Mucosa of descending colon (tissue), 3 donors: ENCODE measurements around the gene MRPL4. TPM values are rescaled to one million over a fixed set of nuclear protein-coding genes. Genes with fewer than 3 reads are reported as not detected.

Experiments
- ATAC-seq: fragments of 200-7000 bp; cut with Tn5 transposase; one replicate; pipeline ENCODE4 v1.9.1; 2020; ENCODE audit warnings: mild to moderate bottlenecking, moderate library complexity
- DNase-seq, 3 donors: peaks; one replicate each; pipeline ENCODE4 v3.0.0-alpha.2; 2020
- H3K36me3 ChIP-seq: fragments of 200-600 bp; one replicate; pipeline ENCODE4 v1.8.0; 2021; ENCODE audit warnings: low read depth, mild to moderate bottlenecking
- H3K4me1 ChIP-seq: fragments of 200-600 bp; one replicate; pipeline ENCODE4 v1.8.0; 2021; ENCODE audit warnings: low read depth, mild to moderate bottlenecking
- H3K4me3 ChIP-seq: fragments of 200-600 bp; one replicate; pipeline ENCODE4 v1.8.0; 2021; ENCODE audit warnings: mild to moderate bottlenecking
- H3K9me3 ChIP-seq: fragments of 200-600 bp; one replicate; pipeline ENCODE4 v1.8.0; 2021; ENCODE audit warnings: mild to moderate bottlenecking
- CTCF ChIP-seq: fragments of 200-600 bp; IDR thresholded peaks from one replicate; pipeline ENCODE4 v1.8.0; 2022; ENCODE audit warnings: antibody characterized with exemption, mild to moderate bottlenecking
- intact Hi-C, 2 donors: fragments of 100-400 bp; cut with DNase I in 1 of 2; cut with micrococcal nuclease in 1 of 2; formaldehyde crosslinking; loops; one replicate each; pipeline versions ENCODE4 v1.11.0 to v1.11.1; 2022; cut with DNase I, micrococcal nuclease
- total RNA-seq, 3 donors: library from RNA; stranded (reverse); fragmentation: NEBNext Ultra II Directional in 2 of 3; extraction: Animal tissue kit (Norgen Biotek cat#: 25700) in 2 of 3; gene quantifications; one replicate each; pipeline versions ENCODE4 v1.2.1 to v1.2.4, GENCODE V29; 2021 to 2023
- donor health status: DM: no; HTN: no; CAD: no; lungs with moderate emphysema.
- donor health status: DM: no; HTN: no; CAD: no.
- donor health status: DM: no; HTN: yes; CAD: no.

Gene MRPL4
- total RNA-seq, 3 donors from 2014 or later, result 47.5 to 65.5 (median 49.6) TPM

GRCh38 chr19:10289167-10289835 lies 37.3 kb downstream of the MRPL4 start:
- Histone ChIP-seq H3K36me3 (no peaks in the 10 kb centered on the region), H3K4me1 (peaks cover 59% of the 10 kb centered on the region), H3K9me3 (no peaks in the 10 kb centered on the region), H3K4me3 (no peak overlapping the region)
- DNase-seq, result peak; percentile 45 to 68 (median 59)
- intact Hi-C loops, result no loop called here
- TF ChIP-seq CTCF, result no peak
- ATAC-seq, result peak; percentile 9

- no peak for TF ChIP-seq CTCF
- no peak for ATAC-seq
- intact Hi-C loops, result no loop called here
- Histone ChIP-seq H3K4me3 (no peak within 1 kb of the TSS), H3K36me3 (no peaks in the 10 kb centered on the region), H3K9me3 (no peaks in the 10 kb centered on the region), H3K4me1 (peaks cover 60% of the 10 kb centered on the region)
- DNase-seq, result peak in 1 of 3 donors; percentile 59
These were observed 37.9 kb downstream of the MRPL4 start, which contains the start of gene ICAM5 for GRCh38 chr19:10289836-10290356. Gene ICAM5, plus strand, starts transcription at chr19:10289952. Its CDS starts 92 bp downstream, at chr19:10290044.

GRCh38 chr19:10290357-10290875 lies 38.4 kb downstream of the MRPL4 start:
- H3K4me1 ChIP-seq, result peaks cover 65% of the 10 kb centered on the region
- no peak for ATAC-seq
- no peak for DNase-seq
- intact Hi-C loops, result no loop called here
- H3K9me3 ChIP-seq, result no peaks in the 10 kb centered on the region
- H3K4me3 ChIP-seq, result no peak overlapping the region
- H3K36me3 ChIP-seq, result no peaks in the 10 kb centered on the region
- TF ChIP-seq CTCF, result no peak

- Histone ChIP-seq H3K4me3 (no peak overlapping the region), H3K4me1 (peaks cover 70% of the 10 kb centered on the region), H3K36me3 (no peaks in the 10 kb centered on the region), H3K9me3 (no peaks in the 10 kb centered on the region)
- intact Hi-C loops, result no loop called here
- peak; percentile 30 for ATAC-seq
- no peak for TF ChIP-seq CTCF
- DNase-seq, result peak; percentile 66 to 86 (median 73)
These were observed 39.0 kb downstream of the MRPL4 start for GRCh38 chr19:10290876-10291553.

GRCh38 chr19:10291554-10292205 lies 39.7 kb downstream of the MRPL4 start:
- Histone ChIP-seq H3K4me3 (no peak overlapping the region), H3K36me3 (no peaks in the 10 kb centered on the region), H3K9me3 (no peaks in the 10 kb centered on the region), H3K4me1 (peaks cover 75% of the 10 kb centered on the region)
- TF ChIP-seq CTCF, result no peak
- intact Hi-C loops, result no loop called here
- peak; percentile 1 for ATAC-seq
- DNase-seq, result peak in 2 of 3 donors; percentile 53 to 61
